ENCODE data around the gene RASGRF2.
"Not testable (repeated sequence)": the region's sequence is repeated elsewhere in the genome, so short reads cannot be mapped to it uniquely, and the experiment has no call there.

The RASGRF2 gene

GRCh38 chr5:81021951-81022687 lies 62.0 kb downstream of the RASGRF2 start:
- DNase-seq: no peak

GRCh38 chr5:81022688-81023084 lies 62.5 kb downstream of the RASGRF2 start:
- DNase-seq: no peak

GRCh38 chr5:81023261-81023970 lies 63.3 kb downstream of the RASGRF2 start:
- DNase-seq: no peak

GRCh38 chr5:81027481-81028058 lies 67.4 kb downstream of the RASGRF2 start:
- no peak for DNase-seq

- not testable (repeated sequence) for DNase-seq
These were observed 68.7 kb downstream of the RASGRF2 start for GRCh38 chr5:81028888-81029287.

- not testable (repeated sequence) for DNase-seq
These were observed 69.6 kb downstream of the RASGRF2 start for GRCh38 chr5:81029736-81030135.

GRCh38 chr5:81030236-81031034 lies 70.3 kb downstream of the RASGRF2 start:
- not testable (repeated sequence) for DNase-seq

GRCh38 chr5:81035522-81035921 lies 75.4 kb downstream of the RASGRF2 start:
- DNase-seq: no peak

GRCh38 chr5:81038495-81038894 lies 78.3 kb downstream of the RASGRF2 start:
- no peak for DNase-seq

- no peak for DNase-seq
These were observed 84.7 kb downstream of the RASGRF2 start for GRCh38 chr5:81044868-81045267.

- DNase-seq: no peak
These were observed 85.2 kb downstream of the RASGRF2 start for GRCh38 chr5:81045389-81045807.

- no peak for DNase-seq
These were observed 85.9 kb downstream of the RASGRF2 start for GRCh38 chr5:81046041-81046440.

GRCh38 chr5:81052325-81052724 lies 92.2 kb downstream of the RASGRF2 start:
- no peak for DNase-seq

- not testable (repeated sequence) for DNase-seq
These were observed 93.1 kb downstream of the RASGRF2 start for GRCh38 chr5:81053282-81053681.

- no peak for DNase-seq
These were observed 98.0 kb downstream of the RASGRF2 start for GRCh38 chr5:81058121-81058520.

GRCh38 chr5:81065492-81065891 lies 105.3 kb downstream of the RASGRF2 start:
- DNase-seq: no peak

GRCh38 chr5:81066102-81066501 lies 105.9 kb downstream of the RASGRF2 start:
- DNase-seq: no peak

- no peak for DNase-seq
These were observed 107.2 kb downstream of the RASGRF2 start for GRCh38 chr5:81067406-81067805.

GRCh38 chr5:81068063-81068462 lies 107.9 kb downstream of the RASGRF2 start:
- no peak for DNase-seq

GRCh38 chr5:81068635-81069034 lies 108.5 kb downstream of the RASGRF2 start:
- DNase-seq: no peak

- DNase-seq: no peak
These were observed 109.8 kb downstream of the RASGRF2 start for GRCh38 chr5:81069990-81070389.

- no peak for DNase-seq
These were observed 110.5 kb downstream of the RASGRF2 start for GRCh38 chr5:81070571-81071255.

- no peak for DNase-seq
These were observed 114.9 kb downstream of the RASGRF2 start for GRCh38 chr5:81075041-81075440.

Data from CD4-positive, alpha-beta T cell treated with Interferon alpha-2 for 1 hour (primary cell).